HepG2 (cell line): ENCODE results near the gene TYMP. TPM values are rescaled to one million over a fixed set of nuclear protein-coding genes. Genes with fewer than 3 reads are reported as not detected.

Source experiments
- AKAP8 ChIP-seq: sonication (generic); formaldehyde crosslinking; IDR thresholded peaks from 2 replicates; pipeline ENCODE4 v1.5.1; 2020; ENCODE audit warnings: mild to moderate bottlenecking, missing genetic modification reagents
- CCDC6 ChIP-seq: sonication (generic); formaldehyde crosslinking; IDR thresholded peaks from 2 replicates; pipeline ENCODE4 v1.8.1; 2022; ENCODE audit warnings: mild to moderate bottlenecking, missing genetic modification reagents, moderate library complexity
- EHMT2 ChIP-seq: fragments of 200-600 bp; sonication (generic); IDR thresholded peaks from 2 replicates; pipeline ENCODE4 v1.7.0; 2017; ENCODE audit warnings: antibody characterized with exemption, low read depth, low read length, borderline replicate concordance
- GZF1 ChIP-seq: sonication (generic); formaldehyde crosslinking; IDR thresholded peaks from 2 replicates; pipeline ENCODE4 v1.5.1; 2020; ENCODE audit warnings: mild to moderate bottlenecking, missing genetic modification reagents
- MXD3 ChIP-seq: IDR thresholded peaks from 2 replicates; pipeline ENCODE4 v1.6.1; 2016; ENCODE audit warnings: mild to moderate bottlenecking, missing biosample characterization, missing genetic modification reagents
- POLR2A ChIP-seq, 2 experiments: IDR thresholded peaks; 2 replicates each; pipeline ENCODE4 v1.6.1; 2011; ENCODE audit warnings: low read depth in 2 of 2, low read length in 2 of 2, mild to moderate bottlenecking in 1 of 2, moderate library complexity in 1 of 2; ENCODE audit not compliant: insufficient read depth in 1 of 2
- TFE3 ChIP-seq: IDR thresholded peaks from 2 replicates; pipeline ENCODE4 v1.6.1; 2016
- TOPORS ChIP-seq: sonication (generic); formaldehyde crosslinking; IDR thresholded peaks from 2 replicates; pipeline ENCODE4 v1.8.0; 2023; ENCODE audit warnings: mild to moderate bottlenecking, missing genetic modification reagents
- ZFP90 ChIP-seq: sonication (generic); formaldehyde crosslinking; IDR thresholded peaks from 2 replicates; pipeline ENCODE4 v1.8.0; 2022; ENCODE audit warnings: missing genetic modification reagents, mild to moderate bottlenecking, inconsistent platforms, borderline replicate concordance
- ZNF318 ChIP-seq: sonication (generic); formaldehyde crosslinking; IDR thresholded peaks from 2 replicates; pipeline ENCODE4 v1.4.0; 2020; ENCODE audit warnings: mild to moderate bottlenecking, missing genetic modification reagents
- ZNF367 ChIP-seq: sonication (generic); formaldehyde crosslinking; IDR thresholded peaks from 2 replicates; pipeline ENCODE4 v1.4.0; 2020; ENCODE audit warnings: missing genetic modification reagents, borderline replicate concordance
- ZNF646 ChIP-seq: sonication (generic); formaldehyde crosslinking; IDR thresholded peaks from 2 replicates; pipeline ENCODE4 v1.9.0; 2021; ENCODE audit warnings: mild to moderate bottlenecking, missing genetic modification reagents
- polyA plus RNA-seq, 8 experiments: library from polyadenylated mRNA; depleted of rRNA in 3 of 8; stranded (reverse) in 7 of 8; unstranded in 1 of 8; fragments of >200 nt; fragmentation: Illumina TruSeq in 4 of 8; extraction: Trizol in 4 of 8; gene quantifications; 2 replicates each; pipeline versions ENCODE4 v1.2.1 to v1.2.3, GENCODE V29; 2011 to 2016; ENCODE audit warnings: low read depth in 4 of 8, missing spikeins in 1 of 8, mixed read lengths in 1 of 8; ENCODE audit not compliant: insufficient read depth in 1 of 8
- total RNA-seq, 5 experiments: library from RNA; depleted of rRNA; stranded (reverse); fragments of >200 nt; fragmentation: Illumina TruSeq; extraction: Trizol; gene quantifications; 2 replicates each; pipeline ENCODE4 v1.2.3, GENCODE V29; 2016; ENCODE audit warnings: low read depth in 1 of 5

The TYMP gene
- total and polyA plus RNA-seq, 2 of the 13 experiments (the other 11 are each of a cell fraction or from before 2014, with no cell fraction given) = 3.9 to 4.3 TPM

GRCh38 chr22:50529897-50530579 lies at the start of gene TYMP (continued):
- TF ChIP-seq ZNF646 = no peak
- 0 out of 2 replicates have a peak, but pooled peaks have one; percentile 43 for TF ChIP-seq TFE3 (CRISPR knock-in tag)
- TF ChIP-seq ZFP90 (CRISPR knock-in tag) = peak; percentile 18; the same call in 1 of the 2 replicates
- no peak for TF ChIP-seq EHMT2
- TF ChIP-seq MXD3 = 0 out of 2 replicates have a peak, but pooled peaks have one; percentile 22
- no peak; the same call in 1 of the 2 replicates for TF ChIP-seq GZF1 (CRISPR knock-in tag)
- 0 out of 4 replicates have a peak, but pooled peaks of 1 of the 2 experiments have one; percentile 36 for TF ChIP-seq POLR2A (IDR thresholded peaks at IDR 0.05; ENCODE audit: insufficient read depth in 1 of 2, low read depth in 2 of 2, low read length in 2 of 2)
- 0 out of 2 replicates have a peak, but pooled peaks have one; percentile 47 for TF ChIP-seq CCDC6 (CRISPR knock-in tag)
- TF ChIP-seq ZNF367 (CRISPR knock-in tag) = 0 out of 2 replicates have a peak, but pooled peaks have one; percentile 27
- TF ChIP-seq ZNF318 = peak; percentile 57
- peak; percentile 99 for TF ChIP-seq AKAP8
- no peak for TF ChIP-seq TOPORS
